ENCODE results near the gene TRIM44.

- TF ChIP-seq POLR2A (IDR thresholded peaks at IDR 0.05) = no peak
- TF ChIP-seq, protein P1, sequence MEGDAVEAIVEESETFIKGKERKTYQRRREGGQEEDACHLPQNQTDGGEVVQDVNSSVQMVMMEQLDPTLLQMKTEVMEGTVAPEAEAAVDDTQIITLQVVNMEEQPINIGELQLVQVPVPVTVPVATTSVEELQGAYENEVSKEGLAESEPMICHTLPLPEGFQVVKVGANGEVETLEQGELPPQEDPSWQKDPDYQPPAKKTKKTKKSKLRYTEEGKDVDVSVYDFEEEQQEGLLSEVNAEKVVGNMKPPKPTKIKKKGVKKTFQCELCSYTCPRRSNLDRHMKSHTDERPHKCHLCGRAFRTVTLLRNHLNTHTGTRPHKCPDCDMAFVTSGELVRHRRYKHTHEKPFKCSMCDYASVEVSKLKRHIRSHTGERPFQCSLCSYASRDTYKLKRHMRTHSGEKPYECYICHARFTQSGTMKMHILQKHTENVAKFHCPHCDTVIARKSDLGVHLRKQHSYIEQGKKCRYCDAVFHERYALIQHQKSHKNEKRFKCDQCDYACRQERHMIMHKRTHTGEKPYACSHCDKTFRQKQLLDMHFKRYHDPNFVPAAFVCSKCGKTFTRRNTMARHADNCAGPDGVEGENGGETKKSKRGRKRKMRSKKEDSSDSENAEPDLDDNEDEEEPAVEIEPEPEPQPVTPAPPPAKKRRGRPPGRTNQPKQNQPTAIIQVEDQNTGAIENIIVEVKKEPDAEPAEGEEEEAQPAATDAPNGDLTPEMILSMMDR (IDR thresholded peaks at IDR 0.05) = no peak
Measured at GRCh38 chr11:35823742-35824298, 161.2 kb downstream of the TRIM44 start.
